Glomerular visceral epithelial cell (primary cell): ENCODE results near the gene DOK4.
"Not testable (repeated sequence)": the region's sequence is repeated elsewhere in the genome, so short reads cannot be mapped to it uniquely, and the experiment has no call there.

Experiments used
- DNase-seq: peaks from one replicate; pipeline ENCODE4 v3.0.0-alpha.2; 2016; ENCODE audit errors: extremely low spot score

The DOK4 gene

GRCh38 chr16:57502048-57502775 lies 15.9 kb upstream of the DOK4 start:
- no peak for DNase-seq

GRCh38 chr16:57501492-57501891 lies 15.2 kb upstream of the DOK4 start:
- no peak for DNase-seq

GRCh38 chr16:57500578-57501111 lies 14.4 kb upstream of the DOK4 start:
- DNase-seq: no peak

- DNase-seq: not testable (repeated sequence)
Measured at GRCh38 chr16:57499941-57500340, 13.6 kb upstream of the DOK4 start.

GRCh38 chr16:57498031-57498430 lies 11.7 kb upstream of the DOK4 start:
- no peak for DNase-seq

- no peak for DNase-seq
Measured at GRCh38 chr16:57497121-57497520, 10.8 kb upstream of the DOK4 start.

GRCh38 chr16:57493767-57494166 lies 7.5 kb upstream of the DOK4 start:
- DNase-seq: no peak

- DNase-seq: no peak
Measured at GRCh38 chr16:57489229-57489628, 2.9 kb upstream of the DOK4 start.

GRCh38 chr16:57486858-57487834 lies 853 bp upstream of the DOK4 start:
- no peak for DNase-seq

GRCh38 chr16:57485091-57485915 lies 990 bp downstream of the DOK4 start:
- DNase-seq: peak; percentile 16

- no peak for DNase-seq
Measured at GRCh38 chr16:57484515-57485005, 1.7 kb downstream of the DOK4 start.

GRCh38 chr16:57483725-57484514 lies 2.4 kb downstream of the DOK4 start:
- DNase-seq: no peak

- no peak for DNase-seq
Measured at GRCh38 chr16:57482845-57483545, 3.3 kb downstream of the DOK4 start.

- DNase-seq: no peak
Measured at GRCh38 chr16:57481421-57481820, 4.9 kb downstream of the DOK4 start.

- DNase-seq: no peak
Measured at GRCh38 chr16:57480754-57481230, 5.5 kb downstream of the DOK4 start.

GRCh38 chr16:57479976-57480753 lies 6.1 kb downstream of the DOK4 start:
- DNase-seq: peak; percentile 83

GRCh38 chr16:57479205-57479975 lies 6.9 kb downstream of the DOK4 start:
- peak; percentile 73 for DNase-seq
